Activated CD4-positive, alpha-beta T cell treated with anti-CD3 and anti-CD28 coated beads, Interleukin-10, Interleukin-2, amounts not matched to agents 100 ng/mL and 50 ng/mL, durations not matched to agents 16 hours and 8 hours (primary cell): ENCODE measurements around the gene EPB41L3.

Experiments
- DNase-seq: peaks from one replicate; pipeline ENCODE4 v3.0.0-alpha.2; 2020

Gene EPB41L3

GRCh38 chr18:5449858-5450509 lies 93.8 kb downstream of the EPB41L3 start:
- DNase-seq: no peak

DNA sequence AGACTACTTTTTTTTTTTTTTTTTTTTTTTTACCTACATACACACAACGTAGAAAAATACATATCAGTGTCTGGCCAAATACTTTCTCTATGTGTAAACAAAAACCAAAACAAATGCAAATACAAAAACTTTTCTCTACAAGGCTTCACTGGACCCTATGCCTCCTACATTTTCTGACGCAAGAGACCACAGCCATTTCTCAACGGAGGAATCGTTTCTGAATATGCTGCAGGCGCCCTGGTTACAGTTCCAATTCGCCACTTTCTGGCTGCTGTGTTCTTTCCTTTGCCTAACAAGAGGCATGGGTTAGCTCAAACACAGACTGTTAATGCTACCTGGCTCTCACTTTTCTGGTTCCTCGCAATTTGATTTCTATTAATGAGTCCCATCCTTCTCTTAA lies 96.4 kb downstream of the EPB41L3 start:
- DNase-seq: no peak

DNA sequence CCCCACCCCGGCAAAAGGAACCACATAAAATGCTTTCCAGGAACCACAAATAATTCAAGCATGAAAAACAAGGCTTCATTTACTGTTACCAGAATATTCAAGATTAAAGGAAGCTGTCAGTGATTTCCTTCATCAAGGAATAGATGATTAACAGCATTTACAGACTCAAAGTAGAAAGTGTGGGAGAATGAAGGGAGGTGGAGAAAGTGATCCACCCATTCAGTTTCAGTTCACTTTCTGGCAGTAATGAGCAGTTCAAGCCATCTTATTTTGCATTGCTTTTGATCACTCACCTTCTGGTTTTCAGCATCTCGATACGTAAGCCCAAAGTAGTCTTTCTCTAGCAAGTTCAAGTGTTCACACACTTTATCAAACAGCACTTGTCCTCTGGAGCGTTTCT lies 99.0 kb downstream of the EPB41L3 start:
- DNase-seq: no peak

DNA sequence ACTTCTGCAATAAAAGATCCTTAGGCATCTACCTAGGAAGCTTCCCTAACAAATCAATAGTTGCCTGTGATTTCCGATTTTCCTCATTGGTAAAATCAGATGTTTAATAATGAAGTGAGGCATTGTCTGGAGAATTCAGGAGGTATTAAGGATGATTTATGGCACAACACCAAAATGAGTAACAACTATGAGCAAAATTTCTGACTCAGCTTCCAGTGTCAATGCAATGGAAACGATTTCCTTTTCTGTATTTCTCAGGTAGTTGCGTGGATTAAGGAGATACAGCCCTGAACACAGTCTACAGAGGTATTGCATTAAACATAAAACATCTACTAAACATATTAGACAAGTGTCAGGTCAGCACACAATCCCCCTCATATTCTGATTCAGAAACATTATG lies 99.5 kb downstream of the EPB41L3 start:
- no peak for DNase-seq

- DNase-seq: no peak
Observed at GRCh38 chr18:5439986-5440696, 103.7 kb downstream of the EPB41L3 start.

DNA sequence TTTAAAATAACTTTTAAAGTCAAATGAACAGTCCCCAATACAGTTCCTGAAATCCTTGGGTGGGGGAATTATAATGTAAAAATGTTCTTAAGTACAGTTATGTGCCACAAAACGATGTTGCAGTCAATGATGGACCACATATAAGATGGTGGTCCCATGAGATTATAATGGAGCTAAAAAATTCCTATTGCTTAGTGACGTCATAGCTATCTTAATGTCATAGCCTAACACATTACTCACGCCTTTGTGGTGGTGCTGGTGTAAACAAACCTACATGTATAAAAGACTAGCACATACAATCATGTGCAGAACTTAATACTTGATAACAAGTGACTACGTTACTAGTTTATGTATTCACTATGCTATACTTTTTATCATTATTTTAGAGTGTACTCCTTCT lies 109.4 kb downstream of the EPB41L3 start:
- no peak for DNase-seq

DNA sequence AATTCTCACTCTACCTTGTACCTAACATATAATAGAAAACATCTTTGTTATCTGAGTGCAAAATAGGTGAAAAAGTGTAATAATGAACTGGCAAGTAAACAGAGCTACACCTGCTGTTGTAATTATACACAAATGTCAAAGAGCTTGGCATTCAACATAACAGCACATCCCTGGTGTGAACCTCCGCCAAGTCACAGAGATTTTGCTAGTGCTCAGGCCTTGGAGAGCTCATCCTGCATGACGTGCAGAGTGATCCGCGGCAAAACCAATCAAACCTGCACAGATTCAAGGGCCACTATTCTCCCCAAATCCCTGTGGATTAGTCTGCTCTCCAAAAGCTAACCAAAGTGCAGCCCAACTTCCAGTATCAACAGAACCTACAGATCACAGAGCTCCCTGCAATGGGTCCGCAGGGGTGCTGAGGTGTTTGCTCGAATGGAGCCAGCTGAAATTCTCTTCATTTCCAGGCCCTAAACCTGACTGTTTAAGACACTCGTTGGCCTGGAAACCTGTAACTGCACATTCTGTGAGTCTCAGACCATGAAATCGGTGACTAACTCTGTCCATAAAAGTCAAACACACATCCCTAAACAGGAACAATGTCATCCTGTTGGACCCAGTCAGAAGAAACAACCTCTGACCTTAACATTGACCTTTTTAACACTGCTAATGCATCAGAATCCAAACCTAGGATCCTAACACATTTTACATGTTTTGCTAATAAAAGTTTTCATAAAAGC lies 111.8 kb downstream of the EPB41L3 start:
- DNase-seq: no peak

- DNase-seq: no peak
Observed at GRCh38 chr18:5430131-5430530, 113.7 kb downstream of the EPB41L3 start.

GRCh38 chr18:5429681-5430080 lies 114.1 kb downstream of the EPB41L3 start:
- no peak for DNase-seq

DNA sequence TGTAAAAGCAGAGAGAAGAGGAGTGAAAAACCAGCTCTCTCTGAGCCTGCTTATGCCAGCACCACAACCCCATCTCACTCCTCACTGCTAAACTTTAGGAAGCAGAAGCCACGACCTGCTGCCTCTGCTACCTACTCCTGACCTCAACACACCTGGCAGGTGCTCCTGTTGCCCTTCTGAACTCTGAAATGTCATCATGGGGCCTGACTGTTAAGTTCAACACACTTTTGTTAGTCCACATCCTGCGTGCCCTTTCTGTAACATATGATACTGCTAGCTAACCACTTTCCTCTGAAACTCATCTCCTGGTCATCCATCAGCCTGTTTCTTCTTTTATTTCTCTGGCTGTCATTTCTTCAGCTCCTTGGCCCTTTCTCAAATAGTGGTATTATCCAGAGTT lies 118.1 kb downstream of the EPB41L3 start:
- no peak for DNase-seq

DNA sequence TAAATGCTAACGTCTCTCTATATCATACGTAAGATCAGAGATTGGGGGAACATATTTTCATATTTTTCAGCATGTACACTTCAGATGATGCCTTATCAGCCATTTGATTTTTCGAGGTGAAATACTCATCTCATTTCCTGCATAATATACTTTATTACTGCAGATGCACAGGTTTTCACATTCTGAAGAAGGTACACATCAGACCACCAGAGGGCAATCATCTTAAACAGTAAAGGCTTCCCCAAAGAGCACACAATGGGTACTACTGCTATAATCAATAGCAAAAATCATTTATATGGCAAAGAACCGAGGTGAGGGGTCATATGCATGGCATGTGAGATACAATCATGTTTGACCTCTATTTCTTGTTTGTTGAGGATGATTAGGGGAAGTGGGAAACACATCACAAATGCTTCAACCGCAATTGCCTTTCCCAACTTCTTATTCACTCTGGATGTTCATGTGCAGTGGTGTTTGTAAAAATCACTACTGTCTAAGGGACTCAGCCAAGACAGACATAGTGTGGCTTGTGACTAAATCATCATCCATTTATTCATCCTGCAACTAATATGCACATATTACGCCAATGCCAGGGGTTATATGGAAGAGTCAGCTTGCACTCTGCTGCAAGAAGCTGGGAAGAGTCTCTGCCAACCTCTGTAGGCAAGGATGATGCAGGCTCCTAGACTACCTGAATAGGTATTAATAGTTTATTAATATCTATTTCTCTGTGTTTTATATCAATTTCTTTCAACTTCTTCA lies 118.7 kb downstream of the EPB41L3 start:
- peak; percentile 36 for DNase-seq

GRCh38 chr18:5422626-5423025 lies 121.2 kb downstream of the EPB41L3 start:
- DNase-seq: no peak

DNA sequence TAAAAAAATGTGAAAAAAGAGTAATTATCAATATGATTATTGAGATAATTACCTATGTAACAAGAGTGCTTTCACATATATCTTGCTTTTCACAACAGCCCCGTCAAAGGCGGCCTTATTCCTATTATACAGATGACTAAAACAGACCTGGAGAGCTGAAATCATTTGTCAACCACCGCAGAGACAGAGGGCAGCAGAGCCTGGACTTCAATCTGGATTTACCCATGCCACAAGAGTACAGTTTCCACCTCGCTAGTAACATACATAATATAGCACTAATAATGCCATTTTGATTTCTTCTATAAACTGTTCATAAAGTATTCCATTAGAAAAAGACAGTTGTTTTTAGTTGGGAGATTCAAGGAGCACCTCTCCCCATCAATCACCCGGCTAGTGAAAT lies 121.8 kb downstream of the EPB41L3 start:
- no peak for DNase-seq

GRCh38 chr18:5420906-5421305 lies 122.9 kb downstream of the EPB41L3 start:
- DNase-seq: no peak

GRCh38 chr18:5419601-5420000 lies 124.2 kb downstream of the EPB41L3 start:
- no peak for DNase-seq

DNA sequence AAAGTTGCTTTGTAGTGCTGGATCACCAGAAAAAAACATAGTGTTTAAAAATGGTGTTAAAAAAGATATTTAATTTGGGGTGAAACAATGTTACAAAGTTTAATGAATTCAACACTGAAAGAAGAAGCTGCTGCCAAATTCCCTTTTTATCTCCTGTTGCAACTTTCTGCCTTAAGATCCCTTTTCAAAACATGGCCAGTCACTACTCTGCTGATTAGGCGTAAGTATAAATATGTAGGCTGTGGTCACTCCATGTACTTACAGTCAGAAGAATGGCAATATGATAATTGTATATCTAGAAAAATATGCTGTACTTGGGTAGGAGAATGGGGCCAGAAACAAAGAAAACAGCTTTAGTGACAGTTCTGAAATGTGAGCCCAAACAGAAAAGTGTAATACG lies 124.8 kb downstream of the EPB41L3 start:
- no peak for DNase-seq

- no peak for DNase-seq
Observed at GRCh38 chr18:5417342-5417741, 126.5 kb downstream of the EPB41L3 start.

- no peak for DNase-seq
Observed at GRCh38 chr18:5416112-5416511, 127.7 kb downstream of the EPB41L3 start.

DNA sequence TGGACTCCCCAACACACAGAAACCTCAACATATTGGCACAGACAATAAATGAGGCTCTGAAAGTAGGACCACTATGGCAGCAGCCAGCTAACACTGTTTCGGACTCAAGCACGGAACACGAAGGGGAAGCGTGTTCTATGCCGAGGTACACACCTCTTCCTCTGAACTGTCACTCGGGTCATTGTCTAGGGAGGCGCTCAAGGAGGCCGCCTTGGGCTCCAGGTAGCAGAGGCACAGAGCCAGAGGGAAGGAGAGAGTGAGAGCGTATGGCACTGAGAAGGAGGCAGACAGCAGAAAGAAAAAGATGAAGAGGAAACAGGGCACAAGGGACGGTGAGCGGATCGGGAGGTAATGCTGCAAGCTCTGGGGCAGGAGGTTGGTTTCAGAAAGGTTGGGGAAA lies 128.1 kb downstream of the EPB41L3 start:
- DNase-seq: no peak

GRCh38 chr18:5415031-5415430 lies 128.8 kb downstream of the EPB41L3 start:
- no peak for DNase-seq

DNA sequence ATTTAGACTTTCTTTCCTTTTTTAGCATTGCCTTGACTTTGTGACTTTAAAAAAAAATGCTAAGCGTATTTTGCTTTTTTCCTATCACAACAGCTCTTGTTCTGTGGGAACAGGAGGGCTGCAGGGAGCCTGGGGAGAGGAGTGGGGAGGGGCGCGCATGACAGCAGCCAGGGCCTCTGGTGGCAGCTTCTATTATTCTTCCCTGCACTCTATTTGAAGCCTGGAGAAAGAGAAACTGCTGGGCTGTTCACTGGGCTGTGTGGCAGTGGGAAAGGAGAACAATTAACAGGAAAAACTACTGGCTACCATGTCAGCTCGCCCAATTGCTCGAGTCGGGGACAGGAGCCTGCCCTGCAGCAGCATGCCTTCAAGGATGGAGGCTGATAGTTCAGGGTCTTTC lies 129.3 kb downstream of the EPB41L3 start:
- no peak for DNase-seq

DNA sequence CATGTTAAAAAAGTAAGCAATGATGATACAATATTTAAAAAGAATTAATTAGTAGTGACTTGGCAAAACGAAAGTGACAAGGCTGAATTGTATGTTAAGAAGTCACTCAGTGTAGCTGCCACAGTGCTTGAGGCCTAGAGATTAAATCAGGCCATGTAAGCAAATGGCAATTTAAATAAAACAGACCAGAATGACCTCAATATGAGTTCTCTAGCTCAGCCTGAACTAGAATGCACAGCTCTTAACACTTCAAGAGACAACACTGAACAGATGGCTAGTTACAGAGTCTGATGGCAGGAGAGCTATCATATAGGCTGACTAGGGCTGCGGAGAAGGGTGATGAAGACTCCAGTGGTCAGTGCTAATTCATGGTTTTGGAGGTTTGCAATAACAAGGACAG lies 130.3 kb downstream of the EPB41L3 start:
- no peak for DNase-seq

DNA sequence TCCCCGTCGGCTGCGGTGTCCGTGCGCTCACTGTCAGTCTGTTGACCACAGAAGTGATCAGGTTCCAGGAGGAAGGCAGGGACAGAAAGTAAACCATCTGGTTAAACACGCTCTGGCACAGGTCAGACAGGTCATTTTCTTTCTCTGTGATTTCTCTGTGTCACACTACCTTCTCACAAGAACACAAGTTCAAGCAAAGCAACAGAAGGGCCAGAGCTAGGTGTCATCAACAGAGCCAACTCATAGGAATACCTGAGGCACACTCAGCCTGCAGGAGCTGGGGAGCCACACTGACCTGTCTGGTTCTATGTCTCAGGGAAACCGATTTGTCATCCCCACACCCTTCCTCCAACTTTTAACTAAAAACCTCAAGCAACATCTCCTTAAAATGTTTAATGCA lies 133.2 kb downstream of the EPB41L3 start:
- DNase-seq: no peak
